Measurements from ENCODE around the gene CLCN5.

DNA sequence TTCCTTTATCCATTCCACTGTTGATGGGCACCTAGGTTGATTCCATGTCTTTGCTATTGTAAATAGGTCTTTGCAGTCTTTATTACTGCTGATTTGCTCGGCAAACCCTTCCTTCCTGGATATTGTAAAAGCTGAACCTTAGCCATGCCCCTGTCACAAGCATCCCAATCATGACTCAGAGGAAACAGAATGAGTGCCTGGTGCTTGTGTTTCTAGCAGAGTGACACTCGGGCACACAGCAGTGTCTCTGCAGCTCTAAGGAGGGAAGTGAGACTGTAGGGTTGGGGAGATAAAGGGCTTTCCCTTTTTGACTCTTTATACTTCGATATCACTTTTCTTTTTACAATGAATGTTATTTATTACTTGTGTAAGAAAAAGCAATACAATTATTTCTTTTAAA, 195.1 kb downstream of the CLCN5 start:
- no peak for TF ChIP-seq CTCF (IDR thresholded peaks at IDR 0.05)
- TF ChIP-seq POLR2A (IDR thresholded peaks at IDR 0.05): no peak
